OCI-LY1 (cell line): ENCODE measurements around the gene MMP13.

Experiments used
- H2AFZ ChIP-seq: fragments of 200-600 bp; sonication (generic), shearing (Covaris generic); 2 replicates; pipeline ENCODE4 v1.6.0; 2014; ENCODE audit warnings: antibody characterized with exemption, mild to moderate bottlenecking, low read length
- H3F3A ChIP-seq: fragments of 200-600 bp; sonication (generic), shearing (Covaris generic); 2 replicates; pipeline ENCODE4 v1.6.0; 2014; ENCODE audit warnings: mild to moderate bottlenecking, antibody characterized with exemption, low read length, moderate library complexity; ENCODE audit not compliant: insufficient read depth
- H3K27ac ChIP-seq: fragments of 200-600 bp; sonication (generic); 2 replicates; pipeline ENCODE4 v1.5.1; 2014; ENCODE audit warnings: low read length, mixed run types, mild to moderate bottlenecking, low read depth; ENCODE audit not compliant: poor library complexity, severe bottlenecking
- H3K27me3 ChIP-seq: fragments of 200-600 bp; sonication (generic); 2 replicates; pipeline ENCODE4 v1.6.0; 2014; ENCODE audit warnings: antibody characterized with exemption, mild to moderate bottlenecking, low read length, moderate library complexity; ENCODE audit not compliant: insufficient read depth
- H3K36me3 ChIP-seq: fragments of 200-600 bp; sonication (generic); 2 replicates; pipeline ENCODE4 v1.6.1; 2014; ENCODE audit warnings: mild to moderate bottlenecking, antibody characterized with exemption, low read length, moderate library complexity, mixed read lengths; ENCODE audit not compliant: insufficient read depth
- H3K4me1 ChIP-seq: fragments of 200-600 bp; sonication (generic); 2 replicates; pipeline ENCODE4 v1.5.1; 2014; ENCODE audit warnings: mild to moderate bottlenecking, low read length, moderate library complexity; ENCODE audit not compliant: insufficient read depth, severe bottlenecking
- H3K4me2 ChIP-seq: fragments of 200-600 bp; sonication (generic), shearing (Covaris generic); 2 replicates; pipeline ENCODE4 v1.6.1; 2014; ENCODE audit warnings: low read length
- H3K4me3 ChIP-seq: fragments of 200-600 bp; sonication (generic); 2 replicates; pipeline ENCODE4 v1.5.1; 2014; ENCODE audit warnings: low read length, low read depth, mild to moderate bottlenecking, mixed read lengths; ENCODE audit not compliant: poor library complexity, severe bottlenecking
- H3K79me2 ChIP-seq: fragments of 200-600 bp; shearing (Covaris generic); 2 replicates; pipeline ENCODE4 v1.6.1; 2016; ENCODE audit warnings: mixed run types, low read length, mixed read lengths; ENCODE audit not compliant: insufficient read depth
- H3K9ac ChIP-seq: fragments of 200-600 bp; sonication (generic), shearing (Covaris generic); 2 replicates; pipeline ENCODE4 v1.6.1; 2014; ENCODE audit warnings: mild to moderate bottlenecking, low read length, mixed read lengths
- H3K9me2 ChIP-seq: fragments of 200-600 bp; sonication (generic), shearing (Covaris generic); 2 replicates; pipeline ENCODE4 v1.6.1; 2014; ENCODE audit warnings: low read depth, mild to moderate bottlenecking, low read length, mixed read lengths
- H3K9me3 ChIP-seq: fragments of 200-600 bp; shearing (Covaris generic); 2 replicates; pipeline ENCODE4 v1.6.1; 2014; ENCODE audit warnings: low read length, mixed read lengths
- H4K20me1 ChIP-seq: fragments of 200-600 bp; sonication (generic), shearing (Covaris generic); 2 replicates; pipeline ENCODE4 v1.6.0; 2016; ENCODE audit warnings: mild to moderate bottlenecking, low read length; ENCODE audit not compliant: insufficient read depth
- CTCF ChIP-seq: fragments of 200-600 bp; sonication (generic), shearing (Covaris generic); IDR thresholded peaks from 2 replicates; pipeline ENCODE4 v1.5.1; 2017; ENCODE audit warnings: mild to moderate bottlenecking, antibody characterized with exemption, low read length, moderate library complexity, mixed read lengths
- EZH2 ChIP-seq: fragments of 200-600 bp; sonication (generic), shearing (Covaris generic); IDR thresholded peaks from 2 replicates; pipeline ENCODE4 v1.8.0; 2017; ENCODE audit warnings: borderline replicate concordance, mixed run types, mild to moderate bottlenecking, antibody characterized with exemption, low read length, moderate library complexity, mixed read lengths

MMP13 gene

GRCh38 chr11:102990145-102990544, 34.6 kb upstream of the MMP13 start:
- Histone ChIP-seq H2AFZ (no peak overlapping the region), H3K27ac (no peak overlapping the region), H3K9ac (no peak overlapping the region), H3K27me3 (no peaks in the 10 kb centered on the region), H3K9me2 (no peaks in the 10 kb centered on the region), H3K4me2 (no peak overlapping the region), H4K20me1 (no peaks in the 10 kb centered on the region), H3K9me3 (no peaks in the 10 kb centered on the region), H3K36me3 (no peaks in the 10 kb centered on the region), H3K4me1 (no peaks in the 10 kb centered on the region), H3K4me3 (no peak overlapping the region), H3F3A (no peaks in the 10 kb centered on the region), H3K79me2 (no peaks in the 10 kb centered on the region)
- no peak for TF ChIP-seq CTCF
- TF ChIP-seq EZH2: no peak

GRCh38 chr11:102989379-102990047, 34.0 kb upstream of the MMP13 start:
- Histone ChIP-seq H3K4me3 (no peak overlapping the region), H3K4me2 (no peak overlapping the region), H3K4me1 (no peaks in the 10 kb centered on the region), H3K27ac (no peak overlapping the region), H3K9me3 (no peaks in the 10 kb centered on the region), H3K27me3 (no peaks in the 10 kb centered on the region), H2AFZ (no peak overlapping the region), H3K9me2 (no peaks in the 10 kb centered on the region), H3K9ac (no peak overlapping the region), H3F3A (no peaks in the 10 kb centered on the region), H4K20me1 (no peaks in the 10 kb centered on the region), H3K79me2 (no peaks in the 10 kb centered on the region), H3K36me3 (no peaks in the 10 kb centered on the region)
- TF ChIP-seq CTCF (no peak), EZH2 (no peak)

- TF ChIP-seq CTCF (no peak), EZH2 (no peak)
Measured at GRCh38 chr11:102986815-102987214, 31.3 kb upstream of the MMP13 start.

More at GRCh38 chr11:102986815-102987214, 31.3 kb upstream of the MMP13 start:
- no peak overlapping the region for H3K4me2 ChIP-seq
- H3K4me3 ChIP-seq: no peak overlapping the region
- H3K79me2 ChIP-seq: no peaks in the 10 kb centered on the region
- no peak overlapping the region for H2AFZ ChIP-seq
- H3K9ac ChIP-seq: no peak overlapping the region
- H4K20me1 ChIP-seq: no peaks in the 10 kb centered on the region
- no peak overlapping the region for H3K27ac ChIP-seq
- no peaks in the 10 kb centered on the region for H3K9me2 ChIP-seq
- no peaks in the 10 kb centered on the region for H3F3A ChIP-seq
- no peaks in the 10 kb centered on the region for H3K9me3 ChIP-seq
- no peaks in the 10 kb centered on the region for H3K27me3 ChIP-seq
- no peaks in the 10 kb centered on the region for H3K36me3 ChIP-seq
- H3K4me1 ChIP-seq: no peaks in the 10 kb centered on the region
